HG03280 (cell line): ENCODE measurements around the gene SLC4A7.
"Not testable (repeated sequence)": the region's sequence is repeated elsewhere in the genome, so short reads cannot be mapped to it uniquely, and the experiment has no call there.

Experiments used
- ATAC-seq: cut with Tn5 transposase; IDR thresholded peaks from one replicate; pipeline ENCODE4 v1.9.1; 2021; ENCODE audit warnings: mild to moderate bottlenecking, moderate library complexity; ENCODE audit not compliant: unreplicated experiment

Gene SLC4A7

DNA sequence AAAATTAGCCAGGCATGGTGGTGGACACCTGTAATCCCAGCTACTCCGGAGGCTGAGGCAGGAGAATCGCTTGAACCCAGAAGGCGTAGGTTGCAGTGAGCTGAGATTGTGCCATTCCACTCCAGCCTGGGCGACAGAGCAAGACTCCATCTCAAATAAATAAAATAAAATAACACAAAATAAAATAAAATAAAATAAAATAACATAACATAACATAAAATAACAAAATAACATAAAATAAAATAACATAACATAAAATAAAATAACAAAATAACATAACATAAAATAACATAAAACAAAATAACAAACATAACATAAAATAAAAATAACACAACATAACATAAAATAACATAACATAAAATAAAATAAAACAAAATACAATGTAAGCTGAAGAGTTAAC, 45.8 kb downstream of the SLC4A7 start:
- not testable (repeated sequence) for ATAC-seq

- no peak for ATAC-seq
These were observed 53.1 kb downstream of the SLC4A7 start for GRCh38 chr3:27431116-27431515.

DNA sequence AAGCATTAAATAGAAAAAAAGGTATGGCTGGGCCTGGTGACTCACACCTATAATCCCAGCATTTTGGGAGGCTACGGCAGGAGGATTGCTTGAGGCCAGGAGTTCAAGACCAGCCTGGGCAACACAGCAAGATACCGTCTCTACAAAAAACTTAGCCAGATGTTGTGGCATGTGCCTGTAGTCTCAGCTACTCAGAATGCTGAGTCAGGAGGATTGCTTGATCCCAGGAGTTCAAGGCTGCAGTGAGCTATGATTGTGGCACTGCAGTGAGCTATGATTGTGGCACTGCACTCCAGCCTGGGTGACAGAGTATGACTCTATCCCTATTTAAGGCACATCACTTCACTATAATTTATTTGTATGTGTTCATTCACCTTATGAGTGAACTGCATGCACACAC, 54.3 kb downstream of the SLC4A7 start:
- ATAC-seq, result no peak

GRCh38 chr3:27428446-27428845, 55.7 kb downstream of the SLC4A7 start:
- no peak for ATAC-seq

DNA sequence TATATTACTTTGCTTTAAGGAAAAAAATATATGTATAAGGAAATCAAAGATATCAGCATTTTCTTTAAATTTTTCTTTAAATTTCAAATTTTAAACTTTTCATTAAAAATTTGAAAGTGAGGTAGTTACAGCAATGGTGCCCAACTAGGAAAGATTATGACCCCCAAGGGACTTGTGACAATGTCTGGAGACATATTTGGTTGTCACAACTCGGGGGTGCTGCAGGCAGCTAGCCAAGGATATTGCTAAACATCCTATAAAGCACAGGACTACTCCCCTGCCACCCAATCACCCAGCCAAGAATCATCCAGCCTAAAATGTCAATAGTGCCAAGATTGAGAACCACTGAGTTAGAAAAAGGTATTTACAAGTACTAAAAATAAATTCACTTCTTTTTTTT, 57.3 kb downstream of the SLC4A7 start:
- no peak for ATAC-seq

- ATAC-seq, result no peak
These were observed 58.2 kb downstream of the SLC4A7 start for GRCh38 chr3:27425896-27426565.

- ATAC-seq, result not testable (repeated sequence)
These were observed 59.2 kb downstream of the SLC4A7 start for GRCh38 chr3:27424812-27425521.

- ATAC-seq, result no peak
These were observed 60.7 kb downstream of the SLC4A7 start for GRCh38 chr3:27423463-27423862.

- no peak for ATAC-seq
These were observed 61.6 kb downstream of the SLC4A7 start for GRCh38 chr3:27422617-27423016.

- no peak for ATAC-seq
These were observed 69.0 kb downstream of the SLC4A7 start for GRCh38 chr3:27415202-27415601.

GRCh38 chr3:27392950-27393679, 91.1 kb downstream of the SLC4A7 start:
- ATAC-seq, result no peak

DNA sequence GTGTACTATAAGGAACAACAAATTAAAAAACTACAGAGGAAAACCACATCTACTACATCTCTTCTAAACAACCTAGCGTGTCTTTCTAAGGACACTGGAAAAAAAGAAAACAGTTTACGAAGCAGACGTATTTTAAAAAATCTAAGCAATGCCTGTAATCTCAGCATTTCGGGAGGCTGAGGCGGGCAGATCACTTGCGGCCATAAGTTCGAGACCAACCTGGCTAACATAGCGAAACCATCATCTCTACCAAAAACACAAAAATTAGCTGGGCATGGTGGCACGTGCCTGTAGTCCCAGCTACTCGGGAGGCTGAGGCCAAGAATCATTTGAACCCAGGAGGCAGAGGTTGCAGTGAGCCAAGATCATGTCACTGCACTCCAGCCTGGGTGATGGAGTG, 91.8 kb downstream of the SLC4A7 start:
- ATAC-seq, result not testable (repeated sequence)

GRCh38 chr3:27391796-27392195, 92.4 kb downstream of the SLC4A7 start:
- ATAC-seq, result no peak

DNA sequence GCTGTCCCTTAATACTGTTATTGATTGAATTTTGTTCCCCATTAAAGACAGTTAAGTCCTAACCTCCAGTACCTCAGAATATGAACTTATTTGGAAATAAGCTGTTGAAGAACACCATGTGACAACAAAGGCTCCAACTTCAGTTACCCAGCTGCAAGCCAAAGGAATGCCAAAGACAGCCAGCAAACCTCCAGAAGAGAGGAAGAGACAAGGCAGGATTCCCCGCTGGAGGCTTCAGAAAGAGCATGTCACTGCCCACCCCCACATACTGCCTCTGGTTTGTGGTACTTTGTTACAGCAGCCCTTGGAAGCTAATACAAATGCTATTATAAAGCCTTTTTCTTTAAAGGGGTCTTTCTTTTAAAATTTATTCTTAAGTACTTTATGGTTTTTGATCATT, 96.6 kb downstream of the SLC4A7 start:
- ATAC-seq, result no peak

GRCh38 chr3:27385504-27385903, 98.7 kb downstream of the SLC4A7 start:
- ATAC-seq, result no peak

GRCh38 chr3:27384191-27384590, 100.0 kb downstream of the SLC4A7 start:
- ATAC-seq, result no peak

GRCh38 chr3:27380433-27381357, 103.5 kb downstream of the SLC4A7 start:
- ATAC-seq, result peak; percentile 55

GRCh38 chr3:27378331-27378730, 105.9 kb downstream of the SLC4A7 start:
- ATAC-seq, result no peak

DNA sequence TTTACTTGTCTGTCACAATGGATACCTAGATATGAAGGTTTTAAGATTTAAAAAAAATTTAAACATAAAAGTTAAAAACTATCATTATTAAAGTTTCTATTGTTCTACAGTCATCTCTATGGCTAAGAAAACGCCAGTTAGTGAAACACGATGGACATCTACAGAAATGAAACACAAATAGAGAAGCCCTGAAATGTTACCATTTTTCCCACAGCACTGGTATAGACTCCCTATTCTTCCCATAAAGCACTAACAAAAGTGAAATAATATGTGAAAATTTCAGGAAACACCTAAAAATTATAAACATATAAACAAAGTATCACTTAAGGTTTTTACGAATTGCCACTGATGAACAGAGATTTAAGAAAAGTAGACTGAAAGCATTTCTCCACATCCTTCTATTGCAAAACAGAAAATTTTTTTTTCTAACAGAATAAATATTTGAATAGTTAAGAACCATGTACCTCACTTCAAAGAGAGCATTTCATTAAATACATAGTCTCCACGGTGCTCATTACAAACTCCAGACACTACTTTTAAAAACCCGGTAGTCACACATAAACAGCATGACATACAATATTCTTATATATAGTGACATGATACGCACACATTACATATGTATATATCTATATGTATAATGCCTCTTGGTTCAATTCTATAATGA, 107.9 kb downstream of the SLC4A7 start:
- ATAC-seq, result no peak
